GM19240 (cell line): ENCODE data around the gene SUCLG1.
"Not testable (repeated sequence)": the region's sequence is repeated elsewhere in the genome, so short reads cannot be mapped to it uniquely, and the experiment has no call there.

ENCODE experiments used
- DNase-seq: peaks from one replicate; pipeline ENCODE4 v3.0.0; 2011; ENCODE audit warnings: low spot score; ENCODE audit not compliant: insufficient read length

Gene SUCLG1

DNA sequence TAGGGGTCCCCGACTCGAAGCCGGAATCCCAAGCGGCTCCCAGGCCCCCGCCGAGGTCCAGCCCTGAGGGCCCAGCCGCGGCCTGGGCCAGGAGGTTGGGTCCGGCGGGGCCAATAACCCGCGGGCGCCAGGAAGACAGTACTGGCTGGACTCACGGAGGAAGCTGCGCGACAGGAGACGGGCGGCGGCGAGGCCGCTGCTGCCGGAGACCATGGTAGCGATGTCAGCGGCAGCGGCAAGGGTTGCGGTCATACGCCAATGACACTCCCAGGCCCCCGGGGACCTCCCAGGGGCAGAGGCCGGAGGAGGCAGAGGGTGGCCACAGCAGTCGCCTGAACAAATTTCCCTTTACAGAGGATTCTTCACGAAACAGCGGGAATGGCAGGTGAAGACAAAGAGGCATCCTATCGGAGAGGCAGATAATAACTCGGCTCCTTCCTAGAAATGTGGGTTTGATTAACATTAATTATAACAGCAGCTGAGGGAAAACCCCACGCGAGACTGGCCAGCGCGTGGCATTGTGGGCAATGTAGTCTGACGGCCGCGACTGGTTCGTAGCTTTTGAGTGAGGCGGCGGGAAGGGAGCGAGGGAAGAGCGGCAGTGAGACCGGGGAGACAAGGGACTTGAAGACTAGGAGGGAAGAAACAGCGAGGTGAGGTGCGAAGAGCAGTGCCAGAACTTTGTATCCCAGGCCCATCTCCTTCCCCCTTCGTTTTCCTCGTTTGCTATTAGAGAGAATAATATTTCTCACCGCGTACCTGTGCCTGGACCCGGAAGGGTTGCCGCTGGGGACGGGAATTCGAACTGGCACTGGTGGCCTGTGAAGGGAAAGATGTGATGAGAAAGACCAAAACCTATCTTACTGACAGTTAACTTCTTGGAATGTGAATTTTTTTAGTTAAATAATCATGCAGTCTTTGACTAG, at the start of gene SUCLG1:
TSS of gene SUCLG1 (minus strand) at position 263 of the 926 bp plus-strand sequence. CDS start at position 252, 11 bp downstream.
- DNase-seq: peak; percentile 79

DNA sequence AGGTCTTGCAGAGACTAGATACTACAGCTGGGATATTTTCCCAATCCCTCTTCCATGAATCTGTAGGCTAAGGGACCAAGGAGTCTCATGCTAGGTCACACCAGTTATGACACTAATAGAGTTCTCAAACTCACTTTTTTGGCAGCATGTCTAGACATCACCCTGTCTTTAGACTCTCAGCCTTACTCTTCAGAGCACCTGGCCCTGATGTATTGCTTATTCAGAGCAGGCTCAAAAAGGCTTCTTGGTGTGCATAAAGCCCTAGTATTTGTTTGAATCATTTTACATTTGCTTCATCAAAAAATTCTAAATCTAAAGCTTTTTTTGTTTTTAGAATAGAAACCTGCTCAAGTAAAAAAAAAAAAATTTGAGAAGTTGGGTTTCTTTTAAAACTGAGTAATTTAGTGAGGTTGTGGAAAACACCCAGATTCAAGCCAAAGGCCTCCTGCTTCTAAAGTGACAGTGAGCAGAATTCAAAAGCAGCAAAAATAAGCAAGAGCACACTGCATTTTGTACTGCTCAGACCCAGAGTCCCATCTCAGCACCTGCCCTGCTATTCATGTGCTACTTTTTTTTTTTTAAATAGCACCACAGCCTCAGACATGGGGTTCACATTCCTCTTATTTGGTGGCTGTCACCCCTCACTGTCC, 39.2 kb upstream of the SUCLG1 start:
- DNase-seq: no peak

DNA sequence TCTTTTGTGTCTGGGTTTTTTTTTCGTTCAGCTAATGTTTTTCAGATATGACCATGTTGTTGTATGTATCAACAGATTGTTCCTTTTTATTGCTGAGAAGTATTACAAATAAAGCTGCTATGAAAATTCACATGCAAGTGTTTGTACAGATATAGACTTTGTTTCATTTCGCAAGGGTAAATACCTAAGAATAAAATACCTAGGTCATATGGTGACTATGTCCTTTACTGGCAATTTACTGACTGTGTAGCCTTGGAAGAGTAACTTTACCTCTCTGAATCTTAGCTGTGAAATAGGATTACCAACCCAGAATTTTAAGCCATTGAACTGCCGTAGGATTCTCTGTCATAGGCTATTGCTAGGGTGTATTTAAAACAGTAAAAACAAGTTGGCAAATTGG, 38.2 kb upstream of the SUCLG1 start:
- no peak for DNase-seq

DNA sequence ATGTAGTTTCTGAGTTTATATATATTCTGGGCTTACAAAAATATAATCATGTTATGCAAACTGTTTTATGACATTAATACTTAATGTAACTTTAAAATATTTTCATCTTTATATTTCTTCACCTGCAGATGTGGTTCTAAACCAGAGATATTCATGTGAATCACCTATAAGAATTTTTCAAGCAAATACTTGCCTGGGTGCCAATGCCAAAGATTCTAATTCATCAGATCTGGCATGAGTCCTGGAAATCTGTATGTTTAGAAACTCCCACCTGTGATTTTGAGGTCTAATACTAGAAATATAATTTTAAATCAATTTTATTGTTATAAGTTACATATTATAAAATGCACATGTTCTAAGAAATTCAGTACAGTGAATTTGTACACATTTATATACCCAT, 37.3 kb upstream of the SUCLG1 start:
- DNase-seq: no peak

DNA sequence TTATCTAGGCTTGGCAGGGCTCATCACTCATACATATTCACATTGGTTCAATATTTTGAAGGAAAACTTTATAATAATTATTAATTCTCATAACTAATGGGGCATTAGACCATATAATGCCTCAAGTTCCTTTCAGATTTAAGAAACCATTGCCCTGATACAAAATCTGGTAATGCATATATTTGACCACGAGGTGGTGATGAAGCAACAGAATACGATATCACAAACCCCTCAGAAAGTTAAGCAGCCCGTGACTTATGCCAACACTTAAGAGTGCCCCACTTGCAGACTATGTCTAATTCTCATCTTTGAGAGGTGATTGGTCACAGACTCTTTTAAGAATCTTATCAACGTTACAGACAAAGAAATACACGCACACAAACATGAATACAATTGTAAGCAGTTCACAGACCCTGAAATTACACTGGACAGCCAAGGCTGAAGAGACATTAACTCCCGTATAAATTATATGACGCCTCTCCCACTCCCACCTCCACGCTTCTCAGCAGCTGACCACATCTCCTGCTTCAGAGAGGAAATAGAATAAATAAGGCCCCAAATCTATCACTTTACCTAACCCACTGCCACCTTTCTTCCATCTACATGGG, 36.6 kb upstream of the SUCLG1 start:
- peak; percentile 5 for DNase-seq

DNA sequence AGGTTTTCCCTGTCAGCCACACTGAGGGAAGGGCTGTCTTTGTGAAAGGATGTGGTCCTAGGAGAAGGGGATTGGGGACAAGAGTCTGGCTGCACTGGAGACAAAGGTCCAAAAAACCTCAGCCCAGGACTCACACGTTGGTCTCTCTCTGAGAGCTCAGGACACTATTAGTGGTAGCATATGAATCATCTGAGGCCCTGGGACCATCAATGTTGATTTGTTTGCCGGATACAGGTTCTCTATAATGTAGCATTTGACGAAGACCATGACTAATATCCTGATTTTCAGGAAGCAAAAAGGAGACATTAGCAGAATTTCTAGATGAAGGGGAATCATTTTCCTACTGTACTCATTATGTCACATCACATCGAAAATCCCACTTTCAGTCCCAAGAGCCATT, 35.0 kb upstream of the SUCLG1 start:
- no peak for DNase-seq

DNA sequence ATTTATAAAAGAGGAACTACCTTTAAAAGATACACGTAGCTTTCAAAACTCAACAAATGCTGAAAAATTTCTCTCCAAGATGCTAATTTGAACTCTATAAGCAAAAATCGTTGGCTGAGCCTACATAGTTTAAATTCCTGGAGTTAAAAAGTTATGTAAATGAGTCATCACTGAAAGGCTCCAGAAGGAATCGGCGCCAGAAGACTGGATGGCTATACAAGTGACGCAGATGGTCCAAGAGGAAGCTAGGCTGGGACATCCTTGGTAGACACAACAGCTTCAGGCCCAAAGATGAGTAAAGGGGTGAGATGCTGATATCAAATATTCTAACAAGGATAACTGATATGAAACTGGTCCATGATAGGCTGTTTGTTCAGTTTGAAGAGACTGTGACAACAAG, 34.4 kb upstream of the SUCLG1 start:
- DNase-seq: no peak

DNA sequence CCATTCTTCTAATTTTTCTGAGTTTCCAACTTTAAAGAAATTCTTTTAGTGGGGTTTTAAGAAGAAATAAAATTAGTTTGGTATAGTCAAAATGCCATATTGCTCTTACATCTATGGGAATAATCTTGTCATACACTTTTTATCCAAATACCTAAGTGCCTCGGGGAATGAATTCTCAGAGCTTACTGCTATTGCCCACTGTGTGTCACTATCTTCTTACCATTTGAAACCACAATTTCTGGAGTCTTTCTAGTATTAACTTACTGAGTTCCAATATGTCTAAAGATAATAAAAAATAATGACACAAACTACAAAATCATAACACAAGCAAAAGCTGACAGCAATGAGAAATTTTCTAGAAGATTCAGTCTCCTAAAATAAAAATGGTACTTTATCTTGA, 33.5 kb upstream of the SUCLG1 start:
- DNase-seq: no peak

DNA sequence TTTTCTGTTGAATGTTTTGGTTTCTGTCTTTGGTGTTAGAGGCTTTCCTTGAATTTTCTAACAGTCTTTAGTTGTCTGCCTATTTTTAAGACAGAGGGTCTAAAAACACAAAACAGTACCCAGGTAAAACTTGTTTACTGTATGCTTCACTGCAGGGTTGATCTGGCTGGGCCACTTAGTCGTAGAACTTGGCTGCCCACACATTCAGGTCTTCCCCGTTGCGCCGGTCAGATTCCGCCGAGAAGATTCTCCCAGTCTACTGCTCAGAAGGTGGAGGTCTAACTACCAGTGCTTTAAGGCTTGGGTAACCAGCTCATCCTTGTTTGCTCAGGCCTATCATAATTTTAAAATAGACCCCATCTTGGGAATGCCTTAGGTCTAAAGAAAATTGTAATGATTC, 32.7 kb upstream of the SUCLG1 start:
- no peak for DNase-seq

DNA sequence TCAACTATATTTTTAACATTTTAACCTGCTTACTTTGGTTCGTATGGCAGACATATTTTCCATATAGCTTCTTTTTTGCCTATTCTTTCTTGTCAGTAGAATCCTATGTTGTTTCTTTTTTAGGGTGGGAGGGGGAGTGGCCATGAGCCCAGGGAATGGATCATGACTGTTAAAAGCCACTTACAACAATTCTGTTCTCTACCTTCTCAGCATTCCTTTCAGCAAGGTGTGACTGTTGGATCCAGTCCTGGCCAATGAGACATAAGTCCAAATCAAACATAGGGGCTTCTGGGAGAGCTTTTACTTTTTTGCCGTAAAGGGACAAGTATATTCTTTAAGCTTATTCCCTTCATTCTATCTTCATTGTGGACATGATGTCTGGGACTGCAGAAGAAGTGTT, 32.2 kb upstream of the SUCLG1 start:
- DNase-seq: no peak

DNA sequence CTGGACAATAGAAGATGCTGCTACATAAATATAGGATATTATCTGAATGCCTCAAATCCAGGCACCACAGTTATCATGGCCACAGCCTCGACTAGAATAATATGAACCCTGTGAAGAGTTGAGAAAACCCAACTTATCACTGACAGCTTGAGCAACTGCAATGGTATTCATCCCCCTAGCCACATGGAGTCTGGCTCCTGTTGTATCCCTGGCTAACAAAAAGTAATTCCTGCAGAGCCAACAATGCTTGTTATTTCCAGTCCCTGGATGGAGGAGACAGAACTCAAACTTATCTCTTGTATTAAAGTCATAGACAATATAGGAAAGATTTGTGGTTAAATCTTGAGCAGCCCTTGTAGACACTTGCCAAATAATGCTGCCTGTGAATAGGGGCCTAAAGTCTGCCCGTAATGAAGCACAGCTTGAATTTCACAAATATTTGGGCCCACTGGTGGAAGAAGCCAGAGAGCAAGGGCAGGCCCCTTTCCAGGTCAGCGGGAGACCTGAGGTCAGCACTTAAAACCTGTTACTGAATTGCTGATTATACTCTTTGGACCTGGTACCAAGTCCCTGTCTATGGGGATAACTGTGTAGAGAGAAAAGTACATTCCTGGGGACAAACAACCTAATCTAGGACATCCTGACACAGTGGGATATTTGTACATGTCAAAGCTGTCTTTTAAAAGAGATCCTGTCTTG, 28.4 kb upstream of the SUCLG1 start:
- no peak for DNase-seq

DNA sequence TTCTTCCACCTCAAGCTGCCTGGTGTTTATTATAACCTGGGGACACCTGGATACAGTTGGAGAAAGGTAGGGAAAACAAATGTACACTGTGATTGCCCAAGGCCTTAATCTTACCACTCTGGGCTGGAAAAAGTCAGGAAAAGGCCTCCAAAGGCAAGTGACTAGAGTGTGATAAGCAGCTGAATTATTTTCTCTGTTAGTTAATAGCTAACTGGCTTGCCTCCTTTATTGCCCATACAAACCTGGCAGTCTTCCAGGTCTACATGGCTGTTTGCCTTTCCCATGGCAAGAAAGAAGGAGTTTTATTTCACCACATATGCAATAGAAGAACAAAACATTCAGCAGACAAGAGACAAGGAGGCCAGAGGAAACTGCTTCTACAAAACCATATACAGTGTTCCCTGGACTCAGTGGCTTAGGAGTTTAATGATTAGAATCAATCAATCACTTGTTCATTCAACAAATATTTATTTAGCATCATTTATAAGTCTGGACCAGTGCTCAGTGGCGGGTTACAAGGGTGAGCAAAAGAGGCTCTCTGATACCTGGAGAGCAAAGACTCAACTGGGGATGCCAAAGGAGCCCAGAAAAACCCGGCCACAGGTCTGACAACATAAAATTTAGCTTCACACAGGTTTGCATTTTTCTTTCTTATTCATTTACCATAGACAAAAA, 27.5 kb upstream of the SUCLG1 start:
- DNase-seq: no peak

DNA sequence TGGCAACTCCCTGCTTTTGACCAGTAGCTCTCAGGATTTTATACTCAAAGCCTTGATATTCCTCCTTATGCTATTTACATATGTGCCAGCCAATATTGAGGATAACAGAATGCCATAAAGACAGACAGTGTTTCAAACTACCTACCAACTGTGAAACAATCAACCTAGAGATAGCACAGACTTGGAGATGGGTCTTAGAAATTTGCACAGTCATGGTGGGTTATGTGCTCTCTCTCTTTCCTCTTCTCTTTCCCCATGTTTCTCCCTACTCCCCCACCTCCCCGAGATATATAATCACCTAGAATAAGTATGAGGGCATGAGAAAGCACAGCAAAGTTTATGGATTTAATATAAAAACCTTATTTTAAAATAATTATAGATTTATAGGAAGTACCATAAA, 24.2 kb upstream of the SUCLG1 start:
- DNase-seq: no peak

DNA sequence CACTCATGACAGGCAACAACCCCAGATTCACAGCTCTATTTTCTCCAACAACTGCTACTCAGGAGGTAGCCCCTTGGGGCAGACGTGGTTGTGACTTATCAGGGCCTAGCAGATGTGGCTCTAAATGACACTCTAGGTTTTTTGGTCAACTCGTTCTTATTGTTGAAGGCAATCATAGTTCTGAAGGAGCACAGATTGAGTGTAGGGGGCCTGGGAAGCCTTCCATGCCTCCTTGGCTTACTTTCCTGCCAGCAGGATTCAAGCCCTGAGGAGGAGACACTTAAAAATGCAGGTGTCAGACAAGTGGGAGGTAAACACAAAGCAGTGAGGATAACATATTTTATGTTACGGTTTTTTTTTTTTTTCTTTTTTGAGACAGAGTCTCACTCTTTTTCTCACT, 23.5 kb upstream of the SUCLG1 start:
- no peak for DNase-seq

DNA sequence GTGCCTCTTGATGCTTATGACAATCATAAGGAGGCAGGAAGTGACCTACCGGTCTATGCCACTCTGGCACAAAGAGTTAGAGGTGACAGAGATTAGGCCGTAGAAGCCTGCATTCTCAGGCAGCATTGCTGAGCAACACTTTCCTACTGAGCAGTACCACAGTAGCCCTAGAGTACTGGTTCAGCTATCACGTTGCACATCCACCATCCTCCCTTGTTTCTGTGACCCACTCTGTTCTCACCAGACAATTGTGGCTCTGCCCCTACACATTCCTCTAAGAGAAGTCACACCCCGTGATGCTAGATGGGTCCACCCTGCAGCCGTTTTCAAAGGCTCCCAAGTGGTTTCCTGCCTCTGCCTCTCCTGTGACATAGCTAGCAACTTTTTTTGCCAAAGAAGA, 22.6 kb upstream of the SUCLG1 start:
- no peak for DNase-seq

DNA sequence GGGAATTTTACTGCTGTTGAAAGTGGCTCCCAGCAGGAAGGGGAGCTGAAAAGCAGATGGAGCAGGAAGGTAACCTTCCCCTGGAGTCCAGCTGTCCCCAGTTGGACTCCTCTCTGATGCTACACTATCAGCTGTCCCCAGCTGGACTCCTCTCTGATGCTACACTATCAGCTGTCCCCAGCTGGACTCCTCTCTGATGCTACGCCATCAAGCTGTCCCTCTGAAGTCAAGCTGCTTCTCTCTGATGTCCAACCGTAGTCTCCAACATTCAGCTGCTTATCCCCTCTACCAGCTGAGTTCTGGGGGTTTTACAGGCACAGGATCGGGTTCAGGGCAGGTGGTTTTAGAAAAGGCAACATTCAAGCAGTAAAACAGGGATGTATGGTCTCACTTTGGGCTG, 19.8 kb upstream of the SUCLG1 start:
- no peak for DNase-seq

DNA sequence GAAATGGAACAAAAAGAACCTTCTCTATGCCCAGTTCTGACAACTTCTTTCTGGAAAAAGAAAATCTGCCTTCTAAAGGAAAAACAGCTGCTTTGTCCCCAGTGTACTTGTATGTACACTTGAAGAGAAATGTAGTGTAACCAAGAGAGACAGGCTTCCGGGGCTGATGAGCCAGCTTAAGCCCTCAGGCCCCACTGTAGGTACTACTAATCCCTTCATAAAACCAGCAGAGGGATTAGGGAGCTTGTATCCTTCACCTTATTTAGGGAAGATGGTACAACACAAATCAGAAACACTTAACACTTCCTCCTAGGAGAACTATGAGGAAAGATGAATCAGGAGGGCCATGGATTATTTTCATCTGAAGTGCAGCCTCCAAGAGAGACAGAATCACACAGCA, 18.8 kb upstream of the SUCLG1 start:
- no peak for DNase-seq

DNA sequence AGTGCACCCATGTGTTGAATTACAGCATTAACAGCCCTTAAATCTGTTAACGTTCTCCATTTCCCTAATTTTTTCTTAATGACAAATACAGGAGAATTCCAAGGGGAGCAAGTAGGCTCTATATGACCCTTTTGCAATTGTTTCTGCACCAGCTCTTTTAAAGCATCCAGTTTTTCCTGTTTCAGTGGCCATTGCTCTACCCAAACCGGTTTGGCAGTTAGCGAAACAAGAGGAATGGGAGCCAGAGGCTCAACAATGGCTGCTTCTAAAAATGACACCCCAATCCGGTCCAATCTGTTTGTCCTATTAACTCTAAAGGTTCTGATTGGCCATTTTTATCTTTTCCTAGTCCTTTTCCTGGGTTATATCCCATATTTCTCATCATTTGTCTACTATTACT, 15.1 kb upstream of the SUCLG1 start:
- no peak for DNase-seq

DNA sequence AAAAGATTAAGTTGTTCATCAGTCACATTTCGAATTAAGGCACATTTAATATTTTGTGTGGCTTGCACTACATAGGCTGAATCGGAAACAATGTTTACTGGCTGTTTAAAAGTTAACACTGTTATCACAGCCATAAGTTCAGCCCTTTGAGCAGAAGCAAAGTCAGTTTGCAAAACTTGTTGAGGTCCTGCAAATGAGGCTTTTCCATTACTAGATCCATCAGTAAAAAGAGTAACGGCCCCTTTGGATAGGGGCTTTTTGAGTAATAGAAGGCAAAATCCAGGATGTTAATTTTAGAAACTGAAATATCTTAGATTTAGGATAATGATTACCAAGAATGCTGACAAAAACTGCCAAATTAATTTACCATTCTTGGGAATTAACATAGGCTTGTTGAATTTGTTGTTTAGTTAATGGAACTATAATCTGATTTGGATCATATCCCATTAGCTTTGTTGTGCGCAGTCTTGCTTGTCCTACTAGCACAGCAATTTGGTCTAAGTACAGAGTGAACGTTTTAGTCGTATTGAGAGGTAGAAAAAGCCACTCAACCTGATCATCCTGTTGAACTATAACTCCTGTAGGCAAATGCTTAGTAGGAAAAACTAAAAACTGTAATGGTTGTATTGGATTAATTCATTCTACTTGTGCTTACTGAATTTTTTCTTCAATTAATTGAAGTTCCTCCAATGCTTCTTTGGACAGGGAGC, 13.9 kb upstream of the SUCLG1 start:
- DNase-seq: no peak

DNA sequence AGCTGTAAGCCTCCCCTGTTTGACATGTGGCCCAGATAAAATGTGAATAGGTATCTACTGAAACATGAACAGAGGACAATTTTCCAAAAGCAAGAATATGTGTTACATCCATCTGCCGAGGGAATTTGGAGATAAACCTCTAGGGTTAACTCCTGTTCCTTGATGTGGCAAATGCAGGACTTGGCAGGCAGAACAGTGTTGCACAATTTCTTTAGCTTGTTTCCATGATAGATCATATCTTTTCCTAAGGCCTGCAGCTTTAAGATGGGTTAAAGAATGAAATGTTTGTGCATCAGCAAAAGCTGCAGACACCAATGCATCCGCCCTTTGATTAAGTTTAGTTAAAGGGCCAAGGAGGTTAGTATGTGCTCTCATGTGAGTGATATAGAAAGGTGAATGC, 13.3 kb upstream of the SUCLG1 start:
- DNase-seq: not testable (repeated sequence)

DNA sequence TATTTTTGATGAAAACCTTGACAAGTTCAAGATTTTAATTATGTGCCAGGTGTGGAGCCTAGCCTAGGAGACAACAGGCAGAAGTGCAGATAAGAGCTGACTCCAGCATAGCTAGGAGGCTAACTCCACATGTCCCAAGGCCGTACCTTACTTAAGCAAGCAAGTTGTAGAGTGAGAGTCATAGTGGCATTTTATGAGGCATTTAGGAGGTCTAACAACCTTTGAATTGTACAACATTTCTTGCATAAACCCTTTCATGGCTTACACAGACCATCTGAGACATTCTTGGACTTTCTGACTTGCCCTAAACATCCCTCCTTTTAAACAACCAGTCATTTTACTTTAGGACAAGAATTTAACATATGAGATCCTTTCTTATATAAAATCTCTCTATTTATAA, 8.3 kb upstream of the SUCLG1 start:
- DNase-seq: no peak
